ENCODE data around the gene KLF1. TPM values are rescaled to one million over a fixed set of nuclear protein-coding genes. Genes with fewer than 3 reads are reported as not detected.

KLF1 gene
- total RNA-seq, 6 experiments from 2014 or later, result not detected

DNA sequence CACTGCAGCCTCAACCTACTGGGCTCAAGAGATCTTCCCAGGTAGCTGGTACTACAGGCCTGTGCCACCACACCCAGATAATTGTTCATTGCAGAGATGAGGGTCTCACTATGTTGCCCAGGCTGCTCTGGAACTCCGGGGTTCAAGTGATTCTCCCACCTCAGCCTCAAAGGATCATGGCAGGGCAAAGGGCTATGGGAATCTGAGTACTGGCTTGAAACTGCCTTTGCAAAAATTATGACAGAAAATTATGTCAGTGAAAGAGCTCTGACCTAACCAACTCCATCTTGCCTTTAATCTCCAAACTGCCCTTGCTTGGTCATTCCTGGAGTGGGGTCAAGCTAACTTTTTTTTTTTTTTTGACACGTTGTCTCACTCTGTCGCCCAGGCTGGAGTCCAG lies 4.4 kb downstream of the KLF1 start:
- no peak overlapping the region for H3K27ac Mint-ChIP-seq
- H3K27me3 Mint-ChIP-seq (ENCODE audit: insufficient read depth), result peaks cover 3% of the 10 kb centered on the region; the same call in 1 of the 2 replicates
- H3K9me3 Mint-ChIP-seq, result peaks cover 11% of the 10 kb centered on the region
- 0 out of 2 replicates have a peak, but pooled peaks cover 6% of the 10 kb centered on the region for H3K4me1 Mint-ChIP-seq (ENCODE audit: low read depth)
- no peak for DNase-seq
- H3K4me3 Mint-ChIP-seq, result peak overlapping the region; percentile 93; the same call in 1 of the 2 replicates
- TF ChIP-seq, protein P1, sequence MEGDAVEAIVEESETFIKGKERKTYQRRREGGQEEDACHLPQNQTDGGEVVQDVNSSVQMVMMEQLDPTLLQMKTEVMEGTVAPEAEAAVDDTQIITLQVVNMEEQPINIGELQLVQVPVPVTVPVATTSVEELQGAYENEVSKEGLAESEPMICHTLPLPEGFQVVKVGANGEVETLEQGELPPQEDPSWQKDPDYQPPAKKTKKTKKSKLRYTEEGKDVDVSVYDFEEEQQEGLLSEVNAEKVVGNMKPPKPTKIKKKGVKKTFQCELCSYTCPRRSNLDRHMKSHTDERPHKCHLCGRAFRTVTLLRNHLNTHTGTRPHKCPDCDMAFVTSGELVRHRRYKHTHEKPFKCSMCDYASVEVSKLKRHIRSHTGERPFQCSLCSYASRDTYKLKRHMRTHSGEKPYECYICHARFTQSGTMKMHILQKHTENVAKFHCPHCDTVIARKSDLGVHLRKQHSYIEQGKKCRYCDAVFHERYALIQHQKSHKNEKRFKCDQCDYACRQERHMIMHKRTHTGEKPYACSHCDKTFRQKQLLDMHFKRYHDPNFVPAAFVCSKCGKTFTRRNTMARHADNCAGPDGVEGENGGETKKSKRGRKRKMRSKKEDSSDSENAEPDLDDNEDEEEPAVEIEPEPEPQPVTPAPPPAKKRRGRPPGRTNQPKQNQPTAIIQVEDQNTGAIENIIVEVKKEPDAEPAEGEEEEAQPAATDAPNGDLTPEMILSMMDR (IDR thresholded peaks at IDR 0.05), result no peak
- H3K36me3 Mint-ChIP-seq (ENCODE audit: low read depth), result no peaks in the 10 kb centered on the region

DNA sequence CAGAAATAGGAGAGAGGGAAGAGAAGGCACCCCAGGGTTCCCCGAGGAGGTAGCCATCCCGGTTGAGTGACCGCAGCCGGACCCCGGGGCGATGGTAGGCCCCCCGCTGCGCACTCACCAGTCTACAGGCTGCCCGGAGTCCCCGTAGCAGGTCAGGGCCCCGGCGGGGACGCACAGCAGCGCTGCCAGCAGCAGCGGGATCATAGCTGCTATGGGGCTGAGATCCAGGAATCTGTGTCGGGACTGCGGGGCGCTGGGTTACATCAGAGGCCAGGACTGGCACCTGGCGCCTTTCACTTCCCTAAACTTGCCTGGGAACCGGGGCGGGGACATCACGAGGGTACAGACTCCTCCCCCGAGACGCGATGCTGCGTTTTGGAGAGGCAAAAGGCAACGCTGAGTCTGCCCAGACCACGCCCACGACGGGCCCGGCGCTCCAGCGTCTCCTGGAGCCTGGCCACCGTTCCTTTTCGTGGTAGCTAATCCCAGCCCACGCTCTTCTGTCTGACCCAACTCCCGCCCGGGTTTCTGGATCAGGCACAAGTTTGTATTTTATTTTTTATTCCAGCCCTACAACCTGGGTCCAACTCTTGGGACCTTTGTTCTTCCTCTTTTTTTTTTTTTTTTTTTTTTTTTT lies 5.7 kb downstream of the KLF1 start, which contains the start of gene DNASE2:
TSS of gene DNASE2 (minus strand) at position 278 of the 637 bp plus-strand sequence. CDS start at position 204, 74 bp downstream.
- H3K4me3 Mint-ChIP-seq, result peak within 1 kb of the TSS; percentile 93
- peaks cover 11% of the 10 kb centered on the region for H3K9me3 Mint-ChIP-seq
- H3K36me3 Mint-ChIP-seq (ENCODE audit: low read depth), result no peaks in the 10 kb centered on the region
- no peaks in the 10 kb centered on the region; the same call in 1 of the 2 replicates for H3K27me3 Mint-ChIP-seq (ENCODE audit: insufficient read depth)
- TF ChIP-seq, protein P1 (IDR thresholded peaks at IDR 0.05), result no peak
- H3K27ac Mint-ChIP-seq, result peak within 1 kb of the TSS; percentile 78
- H3K4me1 Mint-ChIP-seq (ENCODE audit: low read depth), result 0 out of 2 replicates have a peak, but pooled peaks cover 6% of the 10 kb centered on the region
- DNase-seq, result peak; percentile 86

DNA sequence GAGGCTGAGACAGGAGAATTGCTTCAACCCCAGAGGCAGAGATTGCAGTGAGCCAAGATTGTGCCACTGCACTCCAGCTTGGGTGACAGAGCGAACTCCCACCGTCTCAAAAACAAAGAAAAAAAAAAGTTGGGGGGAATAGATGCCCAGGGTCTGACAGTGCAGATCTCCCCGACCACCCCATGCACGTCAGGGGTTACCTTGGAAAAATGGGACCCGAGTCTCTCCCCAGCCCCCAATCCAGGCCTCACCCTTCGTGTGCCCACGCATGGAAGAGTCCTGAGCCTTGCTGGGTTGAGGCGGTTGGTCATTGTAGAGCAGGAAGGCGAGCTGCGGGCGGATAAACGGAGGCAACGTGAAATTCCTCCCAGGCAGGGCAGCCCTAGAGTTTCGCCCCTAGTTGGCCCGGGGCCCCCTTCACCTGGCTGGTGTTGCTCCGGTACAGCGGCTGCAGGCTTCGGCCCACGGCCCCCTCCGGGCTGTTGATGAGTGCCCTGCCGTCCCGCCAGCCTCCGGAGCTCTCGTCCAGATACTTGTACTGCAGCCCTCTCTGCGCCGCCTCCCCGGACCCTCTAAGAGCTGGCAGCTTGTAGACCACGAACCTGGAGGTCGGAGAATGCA lies 6.3 kb downstream of the KLF1 start:
- Mint-ChIP-seq H3K27ac (peak overlapping the region; percentile 78), H3K9me3 (peaks cover 11% of the 10 kb centered on the region), H3K4me1 (ENCODE audit: low read depth) (0 out of 2 replicates have a peak, but pooled peaks cover 6% of the 10 kb centered on the region), H3K36me3 (ENCODE audit: low read depth) (no peaks in the 10 kb centered on the region), H3K4me3 (peak overlapping the region; percentile 93), H3K27me3 (ENCODE audit: insufficient read depth) (no peaks in the 10 kb centered on the region; the same call in 1 of the 2 replicates)
- TF ChIP-seq, protein P1 (IDR thresholded peaks at IDR 0.05), result no peak
- no peak for DNase-seq

DNA sequence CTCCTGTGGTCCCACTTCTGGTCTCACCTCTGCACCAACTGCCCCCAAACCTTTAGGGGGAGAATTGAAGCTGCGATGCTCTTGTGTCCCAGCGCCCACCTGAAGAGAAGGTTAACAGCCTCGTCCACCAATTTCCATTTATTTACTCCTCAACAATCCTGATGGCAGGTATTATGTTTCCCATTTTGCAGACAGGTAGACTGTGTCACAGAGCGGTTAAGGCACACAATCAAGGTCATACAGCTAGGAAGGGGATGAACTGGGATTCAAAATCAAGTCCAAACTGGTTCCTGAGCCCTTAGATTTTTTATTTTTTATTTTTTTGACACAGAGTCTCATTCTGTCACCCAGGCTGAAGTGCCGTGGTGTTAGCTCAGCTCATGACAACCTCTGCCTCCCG lies 11.9 kb downstream of the KLF1 start:
- Mint-ChIP-seq H3K36me3 (ENCODE audit: low read depth) (peaks cover 12% of the 10 kb centered on the region), H3K4me1 (ENCODE audit: low read depth) (no peaks in the 10 kb centered on the region), H3K9me3 (peaks cover 15% of the 10 kb centered on the region), H3K4me3 (no peak overlapping the region), H3K27ac (no peak overlapping the region), H3K27me3 (ENCODE audit: insufficient read depth) (peaks cover 4% of the 10 kb centered on the region)
- TF ChIP-seq, protein P1 (IDR thresholded peaks at IDR 0.05), result no peak
- no peak for DNase-seq

DNA sequence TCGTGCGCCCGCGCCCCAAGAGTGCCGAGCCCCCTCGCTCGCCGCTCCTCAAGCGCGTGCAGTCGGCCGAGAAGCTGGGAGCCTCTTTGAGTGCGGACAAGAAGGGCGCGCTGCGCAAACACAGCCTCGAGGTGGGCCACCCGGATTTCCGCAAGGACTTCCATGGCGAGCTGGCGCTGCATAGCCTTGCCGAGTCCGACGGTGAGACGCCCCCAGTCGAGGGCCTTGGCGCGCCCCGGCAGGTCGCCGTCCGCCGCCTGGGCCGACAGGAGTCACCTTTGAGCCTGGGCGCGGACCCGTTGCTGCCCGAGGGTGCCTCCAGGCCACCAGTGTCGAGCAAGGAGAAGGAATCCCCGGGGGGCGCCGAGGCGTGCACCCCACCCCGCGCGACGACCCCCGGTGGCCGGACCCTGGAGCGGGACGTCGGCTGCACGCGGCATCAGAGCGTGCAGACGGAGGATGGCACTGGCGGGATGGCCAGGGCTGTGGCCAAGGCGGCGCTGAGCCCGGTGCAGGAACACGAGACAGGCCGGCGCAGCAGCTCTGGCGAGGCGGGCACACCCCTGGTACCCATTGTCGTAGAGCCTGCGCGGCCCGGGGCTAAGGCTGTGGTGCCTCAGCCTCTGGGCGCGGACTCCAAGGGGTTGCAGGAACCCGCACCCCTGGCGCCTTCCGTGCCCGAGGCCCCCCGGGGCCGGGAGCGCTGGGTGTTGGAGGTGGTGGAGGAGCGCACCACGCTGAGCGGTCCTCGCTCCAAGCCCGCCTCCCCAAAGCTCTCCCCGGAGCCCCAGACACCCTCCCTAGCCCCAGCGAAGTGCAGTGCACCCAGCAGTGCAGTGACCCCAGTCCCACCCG lies 12.9 kb downstream of the KLF1 start:
- TF ChIP-seq, protein P1 (IDR thresholded peaks at IDR 0.05), result no peak
- Mint-ChIP-seq H3K27ac (no peak overlapping the region), H3K36me3 (ENCODE audit: low read depth) (peaks cover 12% of the 10 kb centered on the region), H3K4me3 (no peak overlapping the region), H3K27me3 (ENCODE audit: insufficient read depth) (peaks cover 4% of the 10 kb centered on the region), H3K9me3 (peaks cover 15% of the 10 kb centered on the region), H3K4me1 (ENCODE audit: low read depth) (no peaks in the 10 kb centered on the region)
- no peak for DNase-seq
